Stimulated activated memory B cell treated with anti-CD40 and anti-IgM and Interleukin-4, amounts not matched to agents 10 μg/mL and 1 μg/mL and 100 μg/mL, for 72 hours (primary cell): ENCODE data around the gene SLC26A11.
A peak's percentile ranks its signal among the peaks of the same experiment; 100 is the strongest.
"Not testable (repeated sequence)": the region's sequence is repeated elsewhere in the genome, so short reads cannot be mapped to it uniquely, and the experiment has no call there.

Source experiments
- ATAC-seq: fragments of 150-1000 bp; cut with Tn5 transposase; 2 replicates; pipeline ENCODE4 v1.10.0; 2021
- H3K27ac Mint-ChIP-seq: one replicate; pipeline ENCODE4 v1.8.0; 2022; ENCODE audit warnings: mild to moderate bottlenecking, mixed read lengths
- H3K27me3 Mint-ChIP-seq: one replicate; pipeline ENCODE4 v1.8.0; 2022; ENCODE audit warnings: mixed read lengths
- H3K36me3 Mint-ChIP-seq: one replicate; pipeline ENCODE4 v1.8.0; 2022; ENCODE audit warnings: mixed read lengths
- H3K4me1 Mint-ChIP-seq: one replicate; pipeline ENCODE4 v1.8.0; 2022; ENCODE audit warnings: mixed read lengths
- H3K4me3 Mint-ChIP-seq: one replicate; pipeline ENCODE4 v1.8.0; 2022; ENCODE audit warnings: mild to moderate bottlenecking, moderate library complexity, mixed read lengths
- H3K9me3 Mint-ChIP-seq: one replicate; pipeline ENCODE4 v1.8.0; 2022; ENCODE audit warnings: mixed read lengths

The SLC26A11 gene

DNA sequence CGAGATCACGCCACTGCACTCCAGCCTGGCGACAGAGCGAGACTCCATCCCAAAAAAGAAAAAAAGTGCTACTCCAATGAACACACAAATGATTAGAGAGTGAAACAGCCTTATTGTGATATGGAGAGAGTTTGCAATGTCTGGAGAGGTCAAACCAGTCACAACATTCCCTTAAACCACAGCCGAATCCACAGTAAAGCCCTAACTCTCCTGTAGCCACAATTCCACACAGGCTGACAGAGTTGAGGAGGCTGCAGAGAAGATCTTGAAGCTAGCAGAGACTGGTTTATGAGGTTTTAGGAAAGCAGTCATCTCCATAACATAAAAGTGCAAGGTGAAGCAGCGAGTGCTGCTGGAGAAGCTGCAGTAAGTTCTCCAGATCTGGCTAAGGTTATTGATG is 47.2 kb downstream of the SLC26A11 start:
- H3K9me3 Mint-ChIP-seq: no peaks in the 10 kb centered on the region
- no peaks in the 10 kb centered on the region for H3K27me3 Mint-ChIP-seq
- no peak overlapping the region for H3K27ac Mint-ChIP-seq
- peaks cover 42% of the 10 kb centered on the region for H3K4me1 Mint-ChIP-seq
- no peak overlapping the region for H3K4me3 Mint-ChIP-seq
- H3K36me3 Mint-ChIP-seq: peaks cover 16% of the 10 kb centered on the region
- ATAC-seq: no peak

DNA sequence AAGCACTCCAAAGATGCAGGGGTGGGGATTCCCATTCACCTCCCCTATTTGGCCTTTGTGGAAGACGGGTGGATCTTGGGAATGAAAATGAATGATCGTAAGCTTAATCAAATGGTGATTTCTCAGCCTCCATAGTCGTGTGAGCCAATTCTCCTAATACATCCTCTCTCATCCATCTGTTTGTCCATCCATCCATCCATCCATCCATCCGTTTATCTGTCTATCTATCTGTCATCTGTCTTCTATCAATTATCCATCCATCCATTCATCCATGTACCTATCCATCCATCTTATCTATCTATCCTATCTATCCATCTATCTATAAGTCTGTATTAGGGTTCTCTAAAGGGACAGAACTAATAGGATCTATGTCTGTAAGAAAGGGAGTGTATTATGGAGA is 48.2 kb downstream of the SLC26A11 start:
- Mint-ChIP-seq H3K27me3 (no peaks in the 10 kb centered on the region), H3K4me1 (peaks cover 31% of the 10 kb centered on the region), H3K4me3 (no peak overlapping the region), H3K27ac (no peak overlapping the region), H3K36me3 (peaks cover 16% of the 10 kb centered on the region), H3K9me3 (no peaks in the 10 kb centered on the region)
- ATAC-seq: no peak

DNA sequence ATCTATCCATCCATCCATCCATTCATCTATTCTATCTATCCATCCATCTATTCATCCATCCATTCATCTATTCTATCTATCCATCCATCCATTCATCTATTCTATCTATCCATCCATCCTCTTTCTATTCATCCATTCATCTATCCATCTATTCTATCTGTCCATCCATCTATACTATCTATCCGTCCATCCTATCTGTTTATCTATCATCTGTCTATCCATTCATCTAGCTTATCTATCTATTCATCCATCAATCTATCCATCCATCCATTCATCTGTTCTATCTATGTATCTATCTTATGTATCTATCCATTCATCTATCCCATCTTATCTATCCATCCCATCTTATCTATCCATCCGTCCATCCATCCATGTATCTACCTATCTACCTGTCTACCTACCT is 49.2 kb downstream of the SLC26A11 start:
- Mint-ChIP-seq H3K4me1 (peaks cover 28% of the 10 kb centered on the region), H3K27ac (no peak overlapping the region), H3K36me3 (peaks cover 24% of the 10 kb centered on the region), H3K27me3 (no peaks in the 10 kb centered on the region), H3K9me3 (no peaks in the 10 kb centered on the region), H3K4me3 (no peak overlapping the region)
- ATAC-seq: no peak

DNA sequence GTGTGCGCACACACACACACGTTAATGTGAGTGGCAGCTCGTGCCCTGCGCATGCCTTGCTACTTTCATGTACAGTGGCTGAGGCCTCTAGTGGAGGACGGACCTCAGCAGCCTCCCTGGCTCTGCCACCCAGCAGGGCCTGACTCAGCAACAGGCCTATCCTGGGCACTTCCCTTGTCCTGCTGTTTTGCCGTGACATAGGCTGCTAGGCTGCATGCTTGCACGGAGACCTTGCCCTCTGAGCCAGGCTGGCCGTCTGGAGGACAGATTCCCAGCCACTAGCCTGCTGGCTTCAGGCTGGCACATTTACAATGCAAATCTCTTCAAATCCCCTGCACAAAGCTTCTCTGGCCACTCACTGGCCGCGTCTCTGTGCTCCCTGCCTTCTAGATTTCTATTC is 49.9 kb downstream of the SLC26A11 start:
- no peak for ATAC-seq
- H3K4me1 Mint-ChIP-seq: peaks cover 23% of the 10 kb centered on the region
- no peak overlapping the region for H3K27ac Mint-ChIP-seq
- no peak overlapping the region for H3K4me3 Mint-ChIP-seq
- peaks cover 27% of the 10 kb centered on the region for H3K36me3 Mint-ChIP-seq
- H3K27me3 Mint-ChIP-seq: no peaks in the 10 kb centered on the region
- H3K9me3 Mint-ChIP-seq: no peaks in the 10 kb centered on the region

DNA sequence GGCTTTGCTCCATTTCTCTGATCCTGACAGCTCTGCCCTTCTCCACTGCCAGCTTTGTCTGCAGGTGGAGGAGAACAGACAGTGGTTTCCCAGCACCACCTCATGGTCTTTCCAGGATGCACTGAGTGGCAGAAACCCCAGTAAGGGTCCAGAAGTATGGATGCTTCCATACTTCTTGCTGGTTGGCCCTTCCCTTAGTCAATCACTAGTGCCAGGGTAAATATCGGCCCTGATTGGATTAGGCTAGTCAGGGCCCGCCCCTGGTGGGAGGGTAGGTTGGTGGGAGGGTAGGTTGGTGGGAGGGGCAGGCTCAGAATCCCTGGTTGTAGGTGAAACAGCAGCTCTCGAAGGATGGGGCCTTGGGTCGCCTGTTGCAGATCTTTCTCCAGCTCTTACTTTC is 50.6 kb downstream of the SLC26A11 start:
- no peaks in the 10 kb centered on the region for H3K27me3 Mint-ChIP-seq
- H3K4me1 Mint-ChIP-seq: peaks cover 16% of the 10 kb centered on the region
- H3K9me3 Mint-ChIP-seq: no peaks in the 10 kb centered on the region
- peaks cover 25% of the 10 kb centered on the region for H3K36me3 Mint-ChIP-seq
- H3K4me3 Mint-ChIP-seq: no peak overlapping the region
- ATAC-seq: peak; percentile 62
- no peak overlapping the region for H3K27ac Mint-ChIP-seq

DNA sequence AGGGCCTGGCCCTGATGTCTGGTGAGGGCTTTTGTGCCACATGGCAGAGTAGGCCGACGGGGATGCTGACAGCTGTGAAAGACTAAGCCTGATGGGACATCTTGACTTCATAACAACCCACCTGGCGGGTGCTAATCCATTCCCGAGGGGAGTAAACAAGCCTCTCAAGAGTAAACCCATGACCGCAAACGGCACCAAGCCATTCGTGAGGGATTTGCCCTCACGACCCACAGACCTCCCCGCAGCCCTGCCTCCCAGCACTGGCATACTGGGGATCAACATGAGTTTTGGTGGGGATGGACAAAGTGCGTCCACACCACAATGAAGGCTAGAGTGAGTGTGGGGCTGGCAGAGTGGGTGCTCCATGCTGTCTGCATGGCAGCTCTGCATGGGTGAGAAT is 52.1 kb downstream of the SLC26A11 start:
- no peak for ATAC-seq
- no peak overlapping the region for H3K4me3 Mint-ChIP-seq
- H3K27me3 Mint-ChIP-seq: no peaks in the 10 kb centered on the region
- H3K4me1 Mint-ChIP-seq: peaks cover 14% of the 10 kb centered on the region
- no peaks in the 10 kb centered on the region for H3K9me3 Mint-ChIP-seq
- peaks cover 29% of the 10 kb centered on the region for H3K36me3 Mint-ChIP-seq
- no peak overlapping the region for H3K27ac Mint-ChIP-seq

DNA sequence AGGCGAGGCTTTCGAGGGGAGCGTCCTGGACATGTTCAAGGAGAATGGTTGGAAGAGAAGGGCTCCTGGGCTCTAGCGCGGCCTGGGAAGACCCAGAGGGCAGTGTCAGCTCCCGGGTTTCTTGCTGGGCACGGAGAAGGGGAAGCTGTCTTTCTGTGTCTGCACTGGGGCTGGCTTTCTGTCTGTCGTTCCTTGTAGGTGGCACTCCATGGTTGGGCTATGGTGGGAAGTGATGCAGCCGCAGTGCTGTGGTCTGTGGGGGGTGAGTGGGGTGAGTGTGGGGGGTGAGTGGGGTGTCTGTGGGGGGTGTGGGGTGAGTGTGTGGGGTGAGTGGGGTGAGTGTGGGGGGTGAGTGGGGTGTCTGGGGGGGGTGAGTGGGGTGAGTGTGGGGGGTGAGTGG is 54.1 kb downstream of the SLC26A11 start:
- peaks cover 22% of the 10 kb centered on the region for H3K4me1 Mint-ChIP-seq
- H3K9me3 Mint-ChIP-seq: no peaks in the 10 kb centered on the region
- H3K27ac Mint-ChIP-seq: peak overlapping the region; percentile 77
- peak; percentile 43 for ATAC-seq
- no peak overlapping the region for H3K4me3 Mint-ChIP-seq
- H3K36me3 Mint-ChIP-seq: peaks cover 32% of the 10 kb centered on the region
- H3K27me3 Mint-ChIP-seq: no peaks in the 10 kb centered on the region

DNA sequence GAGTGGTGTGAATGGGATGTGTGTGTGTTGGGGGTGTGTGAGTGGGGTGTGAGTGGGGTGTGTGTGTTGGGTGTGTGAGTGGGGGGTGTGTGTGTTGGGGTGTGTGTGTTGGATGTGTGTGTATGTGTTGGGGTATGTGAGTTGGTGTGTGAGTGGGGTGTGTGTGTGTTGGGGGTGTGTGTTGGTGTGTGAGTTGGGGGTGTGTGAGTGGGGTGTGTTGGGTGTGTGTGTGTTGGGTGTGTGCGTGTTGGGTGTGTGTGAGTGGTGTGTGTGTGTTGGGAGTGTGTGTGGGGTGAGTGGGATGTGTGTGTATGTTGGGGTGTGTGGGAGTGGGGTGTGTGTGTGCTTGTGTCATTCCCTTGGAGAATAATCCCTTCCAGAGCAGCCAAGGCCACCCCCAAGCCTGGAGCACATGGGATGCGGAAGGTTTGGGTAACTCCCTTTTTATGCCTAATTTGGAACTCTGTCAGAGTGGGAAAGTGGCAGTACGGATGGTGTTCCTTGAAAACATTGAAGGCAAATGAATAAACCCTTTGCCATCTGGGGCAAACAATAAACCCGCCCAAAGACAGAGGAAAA is 54.7 kb downstream of the SLC26A11 start:
- H3K4me1 Mint-ChIP-seq: peaks cover 27% of the 10 kb centered on the region
- peak overlapping the region; percentile 77 for H3K27ac Mint-ChIP-seq
- H3K4me3 Mint-ChIP-seq: no peak overlapping the region
- no peaks in the 10 kb centered on the region for H3K9me3 Mint-ChIP-seq
- no peak for ATAC-seq
- H3K36me3 Mint-ChIP-seq: peaks cover 38% of the 10 kb centered on the region
- no peaks in the 10 kb centered on the region for H3K27me3 Mint-ChIP-seq

DNA sequence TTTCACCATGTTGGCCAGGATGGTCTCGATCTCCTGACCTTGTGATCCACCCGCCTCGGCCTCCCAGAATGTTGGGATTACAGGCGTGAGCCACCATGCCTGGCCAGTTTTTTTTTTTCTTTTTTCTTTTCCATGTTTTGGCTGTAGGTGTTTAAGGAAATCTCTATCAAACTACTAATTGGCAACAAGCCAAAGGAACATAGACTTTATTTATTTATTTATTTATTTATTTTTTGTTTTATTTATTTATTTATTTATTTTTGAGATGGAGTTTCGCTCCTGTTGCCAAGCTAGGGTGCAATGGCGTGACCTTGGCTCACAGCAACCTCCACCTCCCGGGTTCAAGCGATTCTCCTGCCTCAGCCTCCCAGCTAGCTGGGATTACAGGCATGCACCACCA is 55.6 kb downstream of the SLC26A11 start:
- Mint-ChIP-seq H3K4me1 (peaks cover 31% of the 10 kb centered on the region), H3K36me3 (peaks cover 47% of the 10 kb centered on the region)
- H3K9me3 Mint-ChIP-seq, H3K4me3 Mint-ChIP-seq, H3K27me3 Mint-ChIP-seq, H3K27ac Mint-ChIP-seq, ATAC-seq: not testable (repeated sequence)

DNA sequence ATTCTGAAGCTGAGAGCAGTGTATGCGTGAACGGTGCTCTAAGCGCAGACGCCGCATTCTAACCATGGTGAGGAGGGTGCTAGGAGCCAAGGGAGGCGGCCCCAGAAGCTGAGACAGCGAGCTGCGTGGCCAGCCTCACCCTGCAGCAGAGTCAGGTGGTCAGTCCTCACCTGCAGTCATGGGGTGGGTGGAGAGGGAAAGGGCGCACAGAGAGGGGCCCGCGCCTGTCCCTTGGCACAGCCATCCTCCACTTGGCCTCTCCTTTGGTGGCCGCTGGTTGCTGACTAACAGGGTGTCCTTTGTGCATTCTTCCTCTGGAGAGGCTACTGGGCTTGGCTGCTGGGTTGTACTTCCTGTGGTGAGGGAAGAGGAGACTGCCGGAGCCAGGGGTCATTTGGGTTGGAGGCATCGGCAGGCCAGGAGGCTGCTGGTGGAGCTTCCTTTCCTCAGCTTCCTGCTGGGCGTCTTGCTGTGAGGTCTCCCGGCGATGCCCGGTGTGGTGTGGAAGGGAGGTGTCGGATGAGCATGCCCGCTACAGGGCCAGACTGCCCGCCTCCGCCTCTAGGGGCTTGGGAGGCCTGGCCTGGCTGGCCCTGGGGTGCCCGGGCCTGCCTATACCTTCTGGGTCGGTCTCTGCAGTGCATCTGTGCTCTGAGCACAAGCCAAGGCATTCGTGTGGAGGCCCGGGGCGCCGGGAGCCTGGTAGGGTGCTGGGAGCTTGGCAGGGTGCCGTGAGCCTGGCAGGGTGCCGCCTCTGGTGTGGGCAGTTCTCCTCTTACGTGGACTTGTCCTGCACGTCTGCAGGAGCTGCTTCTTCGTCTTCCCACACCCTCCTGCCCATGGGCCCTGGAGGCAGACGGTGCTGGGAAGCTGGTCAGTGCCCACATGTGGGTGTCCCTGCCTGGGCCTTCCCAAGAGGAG is 57.8 kb downstream of the SLC26A11 start:
- Mint-ChIP-seq H3K36me3 (peaks cover 51% of the 10 kb centered on the region), H3K4me1 (peaks cover 35% of the 10 kb centered on the region), H3K4me3 (no peak overlapping the region)

DNA sequence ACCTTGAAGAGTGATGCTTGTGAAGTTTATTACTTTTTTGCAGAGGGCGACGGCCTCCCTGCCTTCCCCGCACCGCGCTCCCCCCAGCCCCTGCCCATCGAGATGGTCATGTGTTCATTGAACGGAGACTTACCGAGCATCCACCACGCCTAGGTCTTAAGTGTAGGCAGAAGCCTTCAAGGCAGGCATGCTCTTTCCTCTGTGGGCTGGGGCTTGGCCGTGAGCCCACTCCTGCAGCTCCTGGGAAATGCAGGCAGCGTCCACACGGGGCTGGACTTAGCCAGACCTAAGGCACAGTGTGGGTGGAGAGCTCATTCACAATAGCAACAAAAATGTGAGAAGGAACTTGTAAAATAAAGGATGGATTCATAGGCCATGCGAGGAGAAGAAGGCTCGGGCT is 59.7 kb downstream of the SLC26A11 start:
- Mint-ChIP-seq H3K27me3 (no peaks in the 10 kb centered on the region), H3K27ac (peak overlapping the region; percentile 28), H3K36me3 (peaks cover 43% of the 10 kb centered on the region), H3K4me3 (no peak overlapping the region), H3K9me3 (no peaks in the 10 kb centered on the region), H3K4me1 (peaks cover 35% of the 10 kb centered on the region)
- no peak for ATAC-seq

More for the DNA sequence above, 57.8 kb downstream of the SLC26A11 start:
- Mint-ChIP-seq H3K27ac (no peak overlapping the region), H3K9me3 (no peaks in the 10 kb centered on the region), H3K27me3 (no peaks in the 10 kb centered on the region)
- ATAC-seq: no peak

DNA sequence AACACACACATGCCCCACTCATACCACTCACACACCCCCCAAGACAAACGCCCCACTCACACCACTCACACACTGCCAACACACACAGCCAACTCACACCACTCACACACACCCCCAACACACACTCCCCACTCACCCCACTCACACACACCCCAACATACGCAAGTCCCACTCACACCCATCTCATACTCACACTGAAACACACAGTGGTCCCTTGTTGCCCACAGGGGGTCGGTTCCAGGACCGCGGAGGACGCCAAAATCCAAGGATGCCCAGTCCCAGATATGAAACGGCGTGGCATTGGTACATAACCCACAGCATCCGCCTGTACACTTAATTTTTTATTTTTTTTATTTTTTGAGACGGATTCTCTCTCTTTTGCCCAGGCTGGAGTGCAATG is 61.3 kb downstream of the SLC26A11 start:
- H3K4me3 Mint-ChIP-seq: no peak overlapping the region
- H3K27ac Mint-ChIP-seq: no peak overlapping the region
- ATAC-seq: no peak
- H3K36me3 Mint-ChIP-seq: peaks cover 39% of the 10 kb centered on the region
- H3K27me3 Mint-ChIP-seq: no peaks in the 10 kb centered on the region
- H3K4me1 Mint-ChIP-seq: peaks cover 35% of the 10 kb centered on the region
- H3K9me3 Mint-ChIP-seq: no peaks in the 10 kb centered on the region

DNA sequence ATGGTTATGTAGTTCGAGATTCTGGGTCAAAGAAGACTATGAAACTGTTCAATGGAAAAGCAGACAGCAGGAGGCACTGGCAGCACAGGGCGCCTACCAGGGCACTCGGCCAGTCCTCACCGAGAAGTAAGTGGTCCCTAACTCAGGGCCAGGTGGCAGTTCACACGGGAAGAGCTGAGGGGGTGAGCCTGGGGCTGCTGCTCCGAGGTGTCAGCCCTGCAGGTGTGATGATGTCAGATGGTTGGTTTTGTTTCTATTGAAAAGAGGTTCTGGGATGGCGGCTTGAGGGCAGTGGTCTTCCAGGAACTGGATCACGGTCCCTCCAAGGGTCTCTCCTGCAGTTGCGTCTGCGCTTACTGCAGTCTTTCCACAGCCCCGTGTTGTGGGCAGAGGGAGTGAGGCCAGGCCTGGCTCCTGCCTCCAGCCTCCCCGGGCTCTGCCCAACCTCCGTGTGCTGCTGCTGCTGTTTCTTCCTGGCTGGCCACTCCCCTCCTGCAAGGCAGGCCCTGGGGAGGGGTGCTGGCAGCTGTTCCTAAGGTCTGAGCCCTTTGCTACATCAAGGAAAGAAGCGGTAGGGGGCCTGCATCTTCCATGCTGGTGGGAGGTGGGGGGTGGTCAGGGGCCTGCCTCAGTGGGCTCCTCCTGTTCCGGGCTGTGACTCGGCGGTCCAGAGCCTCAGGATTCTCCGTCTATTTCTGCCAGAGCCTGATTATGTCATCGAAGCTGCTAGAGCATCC is 63.1 kb downstream of the SLC26A11 start:
- Mint-ChIP-seq H3K4me1 (peaks cover 35% of the 10 kb centered on the region), H3K27ac (no peak overlapping the region), H3K36me3 (peaks cover 44% of the 10 kb centered on the region), H3K27me3 (no peaks in the 10 kb centered on the region), H3K4me3 (no peak overlapping the region), H3K9me3 (no peaks in the 10 kb centered on the region)
- ATAC-seq: no peak

DNA sequence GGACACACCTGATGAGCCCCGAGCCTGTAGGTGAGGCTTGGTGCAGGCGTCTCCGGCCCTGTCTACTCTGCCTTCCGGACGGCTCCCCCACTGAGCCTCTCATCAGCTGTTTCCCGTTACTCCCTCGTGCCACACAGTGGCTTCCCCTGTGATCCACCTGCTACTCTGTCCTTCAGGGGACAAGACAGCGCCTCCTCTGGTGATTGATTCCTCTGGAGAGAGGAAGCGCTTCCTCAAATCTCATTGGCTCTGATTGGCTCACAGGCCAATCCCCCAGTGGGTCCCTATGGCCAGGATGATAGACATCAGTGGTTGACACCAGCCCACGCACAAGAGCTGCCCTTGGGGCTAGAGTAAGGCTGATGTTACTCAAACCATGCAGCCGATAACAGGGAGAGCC is 64.4 kb downstream of the SLC26A11 start:
- H3K9me3 Mint-ChIP-seq: no peaks in the 10 kb centered on the region
- no peaks in the 10 kb centered on the region for H3K27me3 Mint-ChIP-seq
- H3K4me3 Mint-ChIP-seq: no peak overlapping the region
- peaks cover 28% of the 10 kb centered on the region for H3K4me1 Mint-ChIP-seq
- peak overlapping the region; percentile 29 for H3K27ac Mint-ChIP-seq
- ATAC-seq: no peak
- H3K36me3 Mint-ChIP-seq: peaks cover 50% of the 10 kb centered on the region

DNA sequence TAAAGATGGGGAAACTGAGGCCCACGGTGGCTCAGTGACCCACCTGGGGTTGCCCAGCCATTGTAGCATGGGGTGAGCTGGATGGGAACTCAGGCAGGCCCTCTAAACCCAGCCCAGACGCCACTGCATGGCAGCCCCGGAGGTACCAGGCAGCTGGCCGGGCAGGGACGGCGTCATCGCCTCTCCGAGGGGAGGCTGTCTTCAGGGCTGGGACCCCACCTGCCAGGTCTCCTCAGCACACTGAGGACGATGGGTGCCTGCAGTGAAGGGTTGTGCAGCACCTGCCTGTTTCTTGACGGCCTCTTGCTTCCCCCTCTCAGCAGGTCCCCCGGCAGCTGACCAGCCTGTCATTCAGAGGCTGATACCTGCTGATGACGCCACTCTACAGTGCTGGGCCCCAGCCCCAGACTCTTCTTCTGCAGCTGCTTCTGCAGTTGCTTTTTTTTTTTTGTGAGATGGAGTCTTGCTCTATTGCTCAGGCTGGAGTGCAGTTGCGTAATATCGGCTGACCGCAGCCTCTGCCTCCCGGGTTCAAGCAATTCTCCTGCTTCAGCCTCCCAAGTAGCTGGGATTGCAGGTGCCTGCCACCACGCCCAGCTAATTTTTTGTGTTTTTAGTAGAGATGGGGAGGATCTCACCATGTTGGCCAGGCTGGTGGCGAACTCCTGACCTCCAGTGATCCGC is 65.2 kb downstream of the SLC26A11 start:
- Mint-ChIP-seq H3K4me3 (no peak overlapping the region), H3K27me3 (no peaks in the 10 kb centered on the region), H3K4me1 (peaks cover 23% of the 10 kb centered on the region), H3K27ac (no peak overlapping the region), H3K36me3 (peaks cover 50% of the 10 kb centered on the region), H3K9me3 (no peaks in the 10 kb centered on the region)
- ATAC-seq: no peak
